ENCODE results near the gene NANOG.

DNA sequence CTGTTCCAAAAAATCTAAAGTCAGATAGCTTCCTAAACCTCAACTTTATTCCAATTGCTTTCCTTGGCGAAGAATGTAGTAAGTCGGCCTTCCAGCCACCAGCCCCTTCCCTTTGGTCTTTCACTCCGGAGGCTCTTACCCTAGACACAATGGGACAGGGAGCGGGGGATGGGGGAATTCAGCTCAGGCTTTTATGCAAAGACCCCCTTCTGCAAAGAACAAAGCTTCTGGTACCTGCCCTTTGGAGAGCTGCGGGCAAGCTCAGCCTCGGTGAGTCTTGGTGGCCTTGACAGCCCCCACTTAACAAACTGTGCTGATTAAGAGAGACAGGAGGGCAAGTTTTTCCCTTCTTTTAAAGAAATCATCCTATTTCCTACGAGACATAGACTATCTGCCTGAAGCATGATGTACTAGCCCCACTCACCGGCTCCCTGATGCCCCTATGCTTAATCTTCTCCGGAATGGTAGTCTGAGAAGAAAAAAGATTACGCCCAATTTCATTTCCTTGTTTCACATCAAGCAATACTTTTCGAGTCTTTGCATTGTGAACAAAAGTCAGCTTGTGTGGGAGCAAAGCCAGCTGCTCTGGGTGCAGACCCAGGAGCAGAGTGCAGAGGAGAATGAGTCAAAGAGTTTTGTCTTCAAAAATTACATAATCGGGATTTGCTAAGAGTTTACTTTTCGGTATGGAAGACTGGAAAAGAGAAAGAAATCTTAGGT, 1.5 kb upstream of the NANOG start:
- no peak for TF ChIP-seq YY1 (IDR thresholded peaks at IDR 0.05; ENCODE audit: insufficient read depth, insufficient read length)
- no peak for TF ChIP-seq SUZ12 (IDR thresholded peaks at IDR 0.05; ENCODE audit: extremely low read depth, insufficient read depth, insufficient read length)

All from NT2/D1 (cell line).